Right forelimb (tissue), 1 donor: ENCODE measurements around the gene HCFC1.
A peak's percentile ranks its signal among the peaks of the same experiment; 100 is the strongest.

Experiments
- DNase-seq: peaks from one replicate; pipeline ENCODE4 v3.0.0-alpha.2; 2018

The HCFC1 gene

DNA sequence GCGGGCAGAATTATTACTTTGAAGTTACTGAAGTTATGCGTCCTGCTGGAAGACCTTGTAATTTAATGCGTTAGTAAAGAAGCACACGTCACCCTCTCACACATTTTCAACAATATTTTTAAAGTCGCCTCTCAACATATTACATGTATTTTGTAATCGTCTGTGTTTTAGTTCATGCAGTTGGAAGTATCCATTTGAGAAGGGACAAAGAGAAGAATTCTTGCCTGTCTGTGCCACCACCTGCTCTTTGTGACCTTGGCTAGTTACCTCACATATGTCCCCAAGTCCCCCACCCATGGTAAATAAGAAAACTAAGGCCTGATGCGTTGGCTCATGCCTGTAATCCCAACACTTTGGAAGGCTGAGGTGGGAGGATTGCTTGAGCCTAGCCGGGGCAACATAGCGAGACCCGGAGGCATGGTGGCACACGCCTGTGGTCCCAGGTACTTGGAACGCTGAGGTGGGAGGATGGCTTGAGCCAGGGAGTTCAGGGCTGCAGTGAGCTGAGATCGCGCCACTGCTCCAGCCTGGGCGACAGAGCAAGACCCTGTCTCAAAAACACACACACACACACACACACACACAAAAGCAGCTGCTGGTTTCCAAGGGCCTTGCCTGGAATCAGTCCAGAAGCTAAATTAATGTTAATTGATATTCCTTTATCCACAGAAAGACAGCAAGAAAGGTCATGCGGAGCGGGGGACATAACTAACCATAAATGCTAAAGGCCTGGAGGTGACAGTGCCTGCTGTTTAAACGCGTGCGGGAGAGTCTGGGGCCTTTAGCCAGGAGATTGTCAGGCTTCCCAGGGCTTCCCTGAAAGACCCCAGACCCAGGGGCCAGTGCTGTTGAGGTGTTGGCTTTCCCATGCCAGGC is 1.7 kb upstream of the HCFC1 start:
- no peak for DNase-seq

DNA sequence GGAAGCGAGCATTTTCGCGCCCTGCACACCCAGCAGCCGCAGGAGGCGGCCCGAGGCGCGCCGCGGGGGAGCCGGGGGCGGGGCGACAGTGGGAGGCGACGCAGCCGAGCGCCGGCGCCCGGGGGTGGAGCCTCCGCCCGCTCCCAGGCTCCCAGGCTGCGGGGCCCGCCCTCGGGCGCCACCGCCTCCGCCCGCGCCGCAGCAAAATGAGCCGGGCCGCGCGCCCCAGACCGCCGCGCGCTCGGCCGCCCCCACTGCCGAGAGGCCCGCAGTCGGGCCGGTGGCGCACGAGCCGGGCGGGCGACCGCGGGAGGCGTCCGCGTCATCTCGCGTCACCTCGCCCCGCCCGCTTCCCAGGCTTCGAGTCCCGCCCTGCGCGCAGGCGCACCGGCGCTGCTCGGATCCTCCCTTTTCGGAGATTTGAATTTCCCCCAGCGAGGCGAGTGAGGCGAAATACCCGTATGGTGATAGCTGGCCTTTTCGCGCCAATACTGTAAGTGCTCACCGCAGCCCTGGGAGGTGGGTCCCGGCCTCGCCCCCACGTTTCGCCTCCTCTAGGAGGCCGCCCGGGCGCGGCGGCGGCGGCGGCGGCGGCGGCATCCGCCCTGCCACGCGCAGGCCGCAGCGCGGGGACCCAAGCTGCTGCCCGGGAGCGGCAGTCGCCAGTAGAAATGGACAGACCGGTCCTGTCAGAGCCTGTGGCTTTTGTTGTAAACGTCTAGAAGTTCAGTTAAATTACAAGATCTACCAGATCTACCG is 929 bp upstream of the HCFC1 start, which contains the start of gene TMEM187:
TSS of gene TMEM187 (plus strand) at position 387 of the 759 bp plus-strand sequence. CDS start 9,309 bp downstream, outside the sequence.
- DNase-seq = peak; percentile 90

DNA sequence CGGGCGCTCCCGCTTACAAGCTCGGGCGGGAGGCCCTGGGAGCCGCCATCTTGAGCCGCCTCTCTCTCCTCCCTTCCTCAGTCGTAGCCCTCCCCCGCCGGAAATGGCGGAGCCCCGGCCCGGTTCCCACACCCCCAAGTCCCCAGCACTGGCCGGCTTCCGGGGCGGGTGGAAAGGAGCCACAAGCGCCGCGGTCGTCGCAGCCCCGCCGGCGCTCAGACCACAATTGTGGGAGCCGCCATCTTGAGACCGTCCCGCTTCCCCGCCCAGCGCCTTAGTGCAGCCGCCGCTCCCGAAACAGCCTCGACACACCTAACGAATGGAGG is 531 bp downstream of the HCFC1 start:
- peak; percentile 88 for DNase-seq

DNA sequence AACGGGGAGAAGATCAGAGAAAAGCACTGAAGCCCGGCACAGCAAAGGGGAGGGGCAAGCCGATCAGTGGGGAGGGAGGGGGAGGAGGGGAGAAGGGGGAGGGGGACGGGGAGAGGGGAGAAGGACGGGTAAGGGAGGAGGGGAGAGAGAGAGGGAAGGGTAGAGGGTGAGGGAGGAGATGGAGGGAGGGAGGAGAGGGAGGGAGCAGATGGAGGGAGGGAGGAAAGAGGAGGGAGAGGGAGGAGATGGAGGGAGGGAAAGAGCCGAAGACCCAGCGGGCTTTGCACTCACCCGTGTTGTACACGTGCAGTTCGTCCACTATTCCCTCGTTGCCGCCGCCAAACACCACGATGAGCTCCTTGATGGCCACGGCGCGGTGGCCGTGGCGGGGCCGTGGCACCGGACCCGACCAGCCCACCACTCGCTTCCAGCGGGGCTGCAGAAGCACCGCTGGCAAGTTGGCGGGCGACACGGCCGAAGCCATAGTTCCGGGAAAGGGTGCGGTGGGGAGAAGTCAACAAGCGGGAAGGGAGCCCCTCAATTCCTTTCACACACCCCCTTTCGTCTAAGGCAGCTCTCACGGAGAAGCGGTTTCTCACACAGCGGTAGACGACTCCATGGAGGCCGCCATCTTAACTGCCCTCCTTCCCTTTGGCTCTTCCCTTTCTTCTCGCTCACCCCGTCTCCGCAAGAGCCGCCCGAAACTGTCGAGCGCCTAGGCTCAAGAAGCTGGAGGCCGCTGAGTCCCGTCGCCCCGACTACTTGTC is 1.1 kb downstream of the HCFC1 start:
- DNase-seq = peak; percentile 70

DNA sequence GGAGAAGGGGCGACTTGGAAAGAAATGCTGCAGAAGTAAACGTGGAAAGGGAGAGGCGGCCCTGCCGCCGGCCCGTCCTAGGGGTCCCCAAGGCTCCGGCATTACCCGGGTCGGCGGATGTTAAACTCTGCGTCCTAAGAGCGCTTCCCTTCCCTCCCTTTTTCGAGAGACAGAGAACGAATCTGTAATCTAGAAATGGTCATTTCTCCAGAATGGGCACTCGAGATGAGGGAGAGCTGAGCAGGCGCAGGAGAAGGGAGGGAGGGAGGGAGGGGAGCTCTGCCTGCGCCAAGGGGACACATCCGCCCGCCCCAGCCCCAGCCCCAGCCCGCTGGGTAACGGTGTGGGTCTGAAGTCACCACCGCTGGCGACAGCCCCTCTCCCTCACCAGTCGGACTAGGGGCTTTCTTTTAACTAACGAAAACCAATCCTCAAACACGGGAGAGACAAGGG is 1.7 kb downstream of the HCFC1 start:
- no peak for DNase-seq

DNA sequence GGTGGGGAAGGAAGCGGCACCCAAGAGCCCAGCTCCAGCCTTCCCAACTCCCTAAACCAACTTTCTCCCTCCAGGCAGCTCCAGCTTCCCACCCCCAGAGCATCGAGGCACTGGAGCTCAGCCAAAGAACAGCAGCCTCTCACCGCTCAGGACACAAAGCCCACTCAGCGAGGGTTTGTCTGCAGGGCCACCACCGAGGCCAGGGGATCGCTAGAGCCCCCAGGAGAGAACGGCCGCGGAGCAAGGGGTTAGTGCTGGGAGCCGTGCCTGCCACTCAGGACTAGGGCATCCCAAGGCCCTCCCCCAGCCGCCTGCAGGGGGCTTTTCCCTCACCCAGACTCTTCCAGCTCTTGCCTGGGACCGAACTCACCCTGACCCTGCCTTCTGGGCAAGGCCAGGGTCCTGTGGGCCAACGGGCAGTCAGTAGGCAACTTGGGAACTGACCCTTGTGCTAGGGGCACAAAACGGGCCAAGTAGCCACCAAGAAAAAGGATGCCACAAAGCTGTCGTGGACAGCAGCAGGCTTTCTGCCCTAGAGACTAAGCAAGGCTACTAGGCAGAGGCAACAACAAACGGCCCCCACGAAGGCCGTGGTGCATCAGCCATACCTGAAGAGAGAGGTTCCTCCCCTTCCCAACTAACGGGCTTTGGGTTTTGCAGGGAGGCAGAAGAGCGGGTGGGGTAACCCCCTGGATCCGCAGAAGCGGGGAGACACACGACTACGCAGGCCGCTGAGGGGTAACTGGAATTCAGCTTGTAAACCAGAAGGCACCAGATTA is 2.3 kb downstream of the HCFC1 start:
- no peak for DNase-seq

DNA sequence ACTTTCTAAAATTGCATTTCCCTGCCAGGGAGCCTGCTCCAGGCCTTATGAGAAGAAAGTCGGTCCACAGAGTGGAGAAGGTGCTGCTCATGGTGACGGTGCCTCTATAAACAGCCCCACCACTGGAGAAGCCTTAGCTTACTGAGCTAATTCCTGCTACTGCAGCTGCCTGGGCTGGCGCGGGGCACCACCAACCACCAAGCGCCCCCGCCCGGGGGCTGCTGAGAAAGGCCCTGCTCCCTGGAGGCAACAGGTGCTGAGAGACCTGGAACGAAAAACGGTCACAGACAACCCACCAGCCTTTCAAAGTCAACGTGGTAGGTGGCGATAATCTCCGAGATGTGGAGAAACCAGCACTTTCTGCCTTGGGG is 2.9 kb downstream of the HCFC1 start:
- DNase-seq = no peak

DNA sequence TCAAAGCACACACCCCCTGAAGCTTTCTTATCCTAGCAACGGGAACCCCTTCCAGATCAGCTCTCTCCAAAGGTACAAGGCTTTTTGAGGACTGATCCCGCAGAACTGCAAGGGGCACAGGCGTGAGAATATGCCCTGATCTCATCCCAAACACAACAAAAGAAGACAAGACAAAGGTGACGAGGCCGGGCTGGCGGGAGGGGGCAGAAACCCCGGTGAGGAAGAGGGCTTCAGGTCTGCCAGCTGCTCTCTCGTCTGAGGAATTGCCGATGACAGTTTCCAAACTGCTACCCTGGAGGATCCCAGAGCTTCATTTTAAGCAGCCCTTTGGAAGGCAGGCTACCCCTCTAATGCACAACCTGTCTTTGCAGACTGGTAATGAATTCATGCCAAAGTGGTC is 3.4 kb downstream of the HCFC1 start:
- DNase-seq = no peak

DNA sequence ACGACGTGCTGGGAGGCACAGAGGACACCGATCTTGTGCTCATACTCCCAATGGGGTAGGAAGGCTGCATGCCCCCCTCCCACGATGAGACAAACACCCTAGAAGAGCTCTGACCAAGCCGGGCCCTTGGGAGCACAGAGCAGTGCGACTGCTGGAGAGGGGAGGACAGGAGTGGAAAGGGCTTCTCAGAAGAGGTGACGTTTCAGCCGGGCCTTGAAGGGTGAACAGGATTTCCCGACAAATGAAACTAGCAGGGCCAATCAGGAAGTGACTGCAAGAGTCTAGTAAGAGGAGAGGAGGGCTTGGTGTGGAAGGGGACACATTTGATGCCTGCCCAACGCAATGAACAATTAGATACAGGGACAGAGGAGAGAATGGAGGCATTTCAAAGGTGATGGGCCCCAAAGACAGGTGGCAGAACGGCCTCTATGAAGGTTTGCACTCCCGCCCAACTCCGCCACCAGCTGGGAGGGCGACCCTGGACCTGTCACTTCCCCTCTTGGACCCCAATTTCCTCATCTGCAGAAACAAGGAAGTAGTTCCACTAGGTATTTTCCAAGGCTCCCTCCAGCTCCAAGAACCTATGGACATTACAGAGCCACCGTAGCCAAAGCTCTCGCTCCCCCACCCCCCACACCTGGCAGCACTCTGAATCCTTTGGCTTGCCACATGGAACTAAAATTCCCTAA is 3.9 kb downstream of the HCFC1 start:
- no peak for DNase-seq

DNA sequence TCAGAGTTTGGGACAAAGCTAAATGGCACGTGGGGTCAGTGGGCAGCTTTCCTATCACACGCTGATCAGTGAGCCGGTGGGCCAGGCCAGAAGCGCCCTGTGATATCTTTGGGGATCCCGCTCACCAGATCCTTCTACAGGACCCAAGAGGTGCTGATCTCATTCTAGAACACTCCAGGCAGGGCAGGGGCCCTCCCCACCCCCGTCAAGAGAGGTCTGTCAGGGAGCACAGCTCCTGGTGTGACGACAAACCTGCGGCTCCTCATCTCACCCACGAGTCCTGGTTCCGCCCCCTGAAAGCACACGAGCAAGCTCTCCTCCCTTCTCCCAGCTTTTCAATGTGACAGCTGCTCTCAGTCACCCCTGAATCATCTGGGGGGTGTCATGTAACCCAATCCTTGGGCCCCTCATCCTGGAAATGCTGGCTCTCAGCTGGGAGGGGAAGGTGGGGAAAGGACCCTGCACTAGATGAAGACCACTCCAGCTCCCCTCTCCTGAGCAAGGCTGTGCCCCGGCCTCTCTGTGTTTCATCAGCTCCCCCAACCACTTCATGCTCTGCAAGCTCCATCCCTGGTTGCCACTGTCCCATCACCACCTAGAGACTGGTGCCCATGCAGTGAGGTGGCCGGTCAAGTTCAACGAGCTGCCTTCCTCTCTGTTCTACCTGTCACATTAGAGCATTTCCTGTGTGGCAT is 4.6 kb downstream of the HCFC1 start:
- no peak for DNase-seq

DNA sequence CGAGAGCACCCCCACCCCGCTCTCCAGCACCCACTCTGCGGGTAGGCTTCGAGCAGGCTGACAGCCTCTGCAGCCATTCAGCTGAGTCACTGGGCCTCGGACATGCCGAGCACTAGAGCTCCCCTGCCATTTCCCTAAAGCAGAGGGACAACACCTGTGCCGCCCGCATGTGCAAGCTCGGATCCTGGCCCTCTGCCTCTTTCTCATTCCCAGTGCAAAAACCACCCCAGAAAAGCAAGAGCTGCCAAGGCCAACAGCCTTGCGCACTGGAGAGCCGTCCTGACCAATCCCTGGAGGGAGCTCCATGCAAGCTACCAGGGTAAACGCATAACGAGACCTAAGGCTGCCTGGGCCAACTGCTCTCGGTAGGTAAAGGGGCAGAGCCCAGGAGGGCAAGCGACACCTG is 5.3 kb downstream of the HCFC1 start:
- DNase-seq = no peak

DNA sequence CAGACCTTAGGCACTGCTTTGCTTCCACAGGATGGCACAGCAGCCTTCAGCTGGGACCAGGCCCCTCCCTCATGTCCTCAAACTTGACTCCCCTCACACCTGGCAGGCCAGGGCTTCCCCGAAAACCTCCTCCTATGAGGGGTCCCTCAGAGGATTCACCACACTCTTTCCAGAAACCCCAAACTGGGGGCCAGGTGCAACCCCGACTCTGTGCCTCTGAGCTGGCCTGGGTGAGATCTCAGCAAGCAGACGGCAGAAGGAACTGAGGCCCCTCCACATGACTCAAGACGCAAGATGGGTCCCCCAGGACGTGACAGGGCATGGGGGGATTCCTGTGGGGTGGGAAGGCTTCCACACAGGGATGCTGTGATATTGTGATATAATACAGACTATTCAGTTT is 6.2 kb downstream of the HCFC1 start:
- no peak for DNase-seq

DNA sequence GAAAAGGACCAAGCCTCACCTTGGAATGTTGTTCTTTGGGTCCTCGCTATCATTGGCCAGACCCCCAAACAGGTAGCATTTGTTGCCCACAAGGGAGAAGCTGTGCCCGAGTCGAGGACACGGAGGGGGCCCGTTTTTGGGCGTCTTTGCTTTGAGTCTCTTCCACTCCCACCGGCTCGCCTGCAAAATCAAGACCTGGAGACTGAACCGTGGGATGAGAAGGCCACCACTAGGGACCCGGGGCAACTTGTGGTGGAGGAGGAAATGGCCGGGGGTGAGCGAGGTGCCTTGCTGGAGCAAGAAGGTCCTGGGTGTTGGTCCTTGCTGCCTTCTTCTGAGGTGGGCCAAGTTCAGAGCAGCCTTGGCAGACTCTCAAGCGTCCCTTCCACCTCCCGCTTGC is 7.5 kb downstream of the HCFC1 start:
- no peak for DNase-seq

DNA sequence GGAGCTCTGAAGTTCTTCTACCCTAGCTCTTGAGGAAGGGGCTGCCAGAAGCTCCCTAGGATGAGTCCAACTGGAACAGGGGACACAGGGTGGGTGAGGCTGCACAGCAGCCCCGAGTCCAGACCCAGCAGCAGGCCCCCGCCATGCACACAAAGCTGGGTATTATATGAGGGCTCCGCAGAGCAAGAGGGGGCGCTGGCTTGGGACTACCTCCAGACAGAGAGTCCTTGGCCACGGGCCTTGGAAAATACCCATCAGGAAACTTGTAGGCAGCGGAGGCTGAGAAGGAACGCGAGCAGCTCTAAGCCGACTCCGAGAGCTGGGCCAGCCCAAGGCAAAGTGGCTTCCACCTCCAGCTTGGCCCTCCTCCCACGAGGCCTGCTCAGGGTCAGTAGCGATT is 8.1 kb downstream of the HCFC1 start:
- DNase-seq = no peak

DNA sequence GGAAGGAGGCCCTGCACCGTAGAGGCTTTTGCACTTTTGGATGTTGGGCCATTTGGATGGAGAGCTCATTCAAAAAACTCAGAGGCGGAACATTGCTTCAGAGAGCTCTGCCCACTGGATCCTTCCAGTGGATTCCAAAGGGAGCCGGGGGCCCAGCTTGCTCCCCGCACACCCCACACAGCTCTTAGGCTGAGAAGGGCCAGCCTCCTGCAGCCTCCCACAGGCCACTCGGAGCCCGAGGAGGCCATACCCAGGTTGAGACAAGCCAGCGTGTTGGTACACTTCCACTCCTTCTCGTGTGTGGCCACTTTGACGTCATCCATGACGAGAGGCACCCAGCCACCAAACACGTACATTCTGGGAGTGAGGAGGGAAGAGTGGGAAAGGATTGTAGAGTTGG is 10.3 kb downstream of the HCFC1 start:
- no peak for DNase-seq

DNA sequence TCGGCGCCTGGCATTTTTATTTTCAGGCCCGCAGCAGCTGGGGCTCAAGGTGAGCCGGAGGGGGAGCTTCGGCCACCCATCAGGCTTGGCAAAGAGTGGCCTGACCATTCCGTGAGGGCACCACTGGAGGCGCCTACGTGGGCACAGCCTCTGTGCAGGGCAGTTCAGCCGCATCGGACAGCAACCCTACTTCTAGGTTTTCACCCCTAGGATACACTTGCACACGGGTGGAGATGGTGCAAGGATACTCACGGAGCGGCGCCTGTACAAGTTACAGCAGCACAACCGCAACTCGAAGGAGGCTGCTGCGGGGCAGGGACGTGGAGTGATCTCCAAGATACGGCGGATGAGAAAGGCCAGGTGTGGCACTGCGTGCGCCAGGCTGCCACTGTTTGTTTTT is 10.8 kb downstream of the HCFC1 start:
- DNase-seq = no peak

DNA sequence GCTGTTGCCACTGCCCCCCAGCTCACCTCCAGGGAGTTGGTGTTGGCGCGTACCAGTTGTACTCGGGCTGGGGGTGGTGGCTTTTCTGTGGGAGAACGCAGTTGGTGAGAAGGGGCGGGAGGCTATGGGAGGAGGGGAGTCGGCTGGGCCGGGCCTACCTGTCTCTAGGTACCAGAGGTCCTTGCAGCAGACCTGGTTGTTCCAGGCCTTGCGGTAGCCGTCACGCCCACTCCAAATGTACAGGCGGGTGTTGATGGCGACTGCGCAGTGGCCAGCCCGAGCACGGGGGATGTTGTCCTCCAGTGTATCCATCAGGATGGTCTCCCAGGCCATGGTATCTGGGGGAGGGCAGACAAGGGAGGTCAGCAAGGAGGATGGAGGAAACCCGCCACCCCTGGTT is 11.5 kb downstream of the HCFC1 start:
- no peak for DNase-seq

DNA sequence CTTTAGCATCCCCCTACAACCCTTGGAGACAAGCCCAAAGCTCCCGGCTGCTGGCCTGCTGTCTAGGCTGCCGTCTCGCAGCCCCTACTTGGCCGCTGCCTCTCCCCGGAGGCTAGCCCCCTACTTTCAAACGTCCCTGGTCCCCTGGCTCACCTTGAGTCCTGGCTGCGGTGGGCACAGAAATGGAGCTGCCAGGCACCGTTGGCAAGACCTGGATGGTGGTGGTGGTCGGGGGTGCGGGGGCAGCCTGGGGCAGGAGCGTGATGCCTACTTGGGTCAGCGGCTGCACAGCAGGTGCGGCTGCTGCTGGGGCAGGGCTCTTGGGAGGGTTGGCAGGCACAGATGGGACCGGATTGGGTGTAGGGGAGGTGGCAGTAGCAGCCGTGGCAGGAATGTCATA is 12.0 kb downstream of the HCFC1 start:
- DNase-seq = no peak

DNA sequence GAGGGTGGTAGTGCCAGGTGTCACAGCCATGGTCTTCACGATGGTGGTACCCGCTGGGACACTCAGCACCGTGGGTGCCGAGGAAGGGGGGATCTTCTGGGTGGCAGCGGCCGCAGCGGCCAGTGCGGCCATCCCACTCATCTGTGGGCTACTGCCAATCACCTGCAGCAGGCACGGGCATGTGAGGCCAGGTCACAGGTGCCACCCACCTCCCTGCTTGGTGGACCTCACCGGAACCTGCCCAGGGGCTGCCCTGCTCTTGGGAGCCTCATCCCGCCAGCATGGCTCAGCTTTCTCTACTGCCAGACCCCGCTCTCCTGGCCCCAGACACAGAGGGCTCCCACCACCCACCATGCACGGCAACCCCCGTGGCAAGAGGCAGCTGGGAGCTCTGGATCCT is 13.0 kb downstream of the HCFC1 start:
- DNase-seq = no peak

DNA sequence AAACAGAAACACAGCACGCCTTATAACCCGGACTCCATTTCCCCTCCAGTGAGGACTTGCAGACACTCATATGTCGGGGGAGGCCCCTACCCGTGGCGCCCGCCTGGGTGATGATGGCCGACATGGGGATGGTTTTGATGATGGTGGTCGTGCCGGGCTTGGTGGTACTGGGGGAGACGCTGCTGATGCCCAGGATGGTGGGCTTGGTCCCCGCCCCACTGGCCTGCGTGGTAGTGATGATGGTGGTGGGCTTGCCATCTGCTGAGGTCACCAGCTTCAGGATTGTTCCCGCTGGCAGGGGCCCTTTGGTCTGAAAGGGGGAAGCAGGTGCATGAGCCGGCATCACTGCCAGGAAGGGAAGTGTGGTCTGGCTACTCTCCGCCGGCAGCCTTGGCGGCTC is 14.4 kb downstream of the HCFC1 start:
- no peak for DNase-seq
